DOHH2 (cell line): ENCODE results near the gene OLR1.

Experiments
- H3F3A ChIP-seq: fragments of 200-600 bp; sonication (generic), shearing (Covaris generic); 2 replicates; pipeline ENCODE4 v1.6.0; 2016; ENCODE audit warnings: antibody characterized with exemption, mild to moderate bottlenecking; ENCODE audit not compliant: control insufficient read depth, insufficient read depth
- H3K27ac ChIP-seq: fragments of 200-600 bp; sonication (generic); 2 replicates; pipeline ENCODE4 v1.5.1; 2014; ENCODE audit warnings: low read depth, mild to moderate bottlenecking, low read length, moderate library complexity
- H3K27me3 ChIP-seq: fragments of 200-600 bp; sonication (generic); 2 replicates; pipeline ENCODE4 v1.6.1; 2014; ENCODE audit warnings: mild to moderate bottlenecking, low read length, mixed read lengths; ENCODE audit not compliant: control insufficient read depth
- H3K36me3 ChIP-seq: fragments of 200-600 bp; sonication (generic); 2 replicates; pipeline ENCODE4 v1.6.1; 2014; ENCODE audit warnings: mild to moderate bottlenecking, low read length, moderate library complexity, mixed read lengths; ENCODE audit not compliant: control insufficient read depth
- H3K4me1 ChIP-seq: fragments of 200-600 bp; sonication (generic); 2 replicates; pipeline ENCODE4 v1.6.1; 2014; ENCODE audit warnings: mild to moderate bottlenecking, low read length, mixed read lengths; ENCODE audit not compliant: control insufficient read depth
- H3K4me2 ChIP-seq: fragments of 200-600 bp; sonication (generic); 2 replicates; pipeline ENCODE4 v1.6.0; 2014; ENCODE audit warnings: mild to moderate bottlenecking, low read length, moderate library complexity
- H3K4me3 ChIP-seq: fragments of 200-600 bp; sonication (generic); 2 replicates; pipeline ENCODE4 v1.5.1; 2014; ENCODE audit warnings: mild to moderate bottlenecking, low read length, mixed read lengths
- H3K79me2 ChIP-seq: fragments of 200-600 bp; sonication (generic); 2 replicates; pipeline ENCODE4 v1.6.1; 2014; ENCODE audit warnings: mild to moderate bottlenecking, low read length, mixed read lengths; ENCODE audit not compliant: control insufficient read depth
- H3K9me2 ChIP-seq: fragments of 200-600 bp; sonication (generic); replicated peaks from 2 replicates; pipeline ENCODE4 v1.6.1; 2014; ENCODE audit warnings: mild to moderate bottlenecking, low read length, mixed read lengths; ENCODE audit not compliant: control insufficient read depth
- H3K9me3 ChIP-seq: fragments of 200-600 bp; sonication (generic); 2 replicates; pipeline ENCODE4 v1.6.1; 2014; ENCODE audit warnings: antibody characterized with exemption, low read length, mixed read lengths; ENCODE audit not compliant: control insufficient read depth, insufficient read depth
- H4K20me1 ChIP-seq: fragments of 200-600 bp; sonication (generic); 2 replicates; pipeline ENCODE4 v1.6.0; 2014; ENCODE audit warnings: low read depth, mild to moderate bottlenecking, antibody characterized with exemption, low read length, moderate library complexity; ENCODE audit not compliant: control insufficient read depth, insufficient read depth
- CTCF ChIP-seq: fragments of 200-600 bp; sonication (generic); IDR thresholded peaks from one replicate; pipeline ENCODE4 v1.5.1; 2014; ENCODE audit warnings: antibody characterized with exemption, mild to moderate bottlenecking, low read depth, low read length; ENCODE audit not compliant: poor library complexity, severe bottlenecking
- EZH2phosphoT487 ChIP-seq: fragments of 200-600 bp; sonication (generic); IDR thresholded peaks from 2 replicates; pipeline ENCODE4 v1.6.1; 2017; ENCODE audit warnings: borderline replicate concordance, mild to moderate bottlenecking, antibody characterized with exemption, low read length, moderate library complexity, mixed read lengths

The OLR1 gene

GRCh38 chr12:10160617-10161385 lies 11.1 kb downstream of the OLR1 start:
- peak overlapping the region; percentile 40 for H3K4me2 ChIP-seq
- H3F3A ChIP-seq: peaks cover 8% of the 10 kb centered on the region; the same call in 1 of the 2 replicates
- no peaks in the 10 kb centered on the region for H3K36me3 ChIP-seq
- H4K20me1 ChIP-seq: no peaks in the 10 kb centered on the region
- H3K9me2 ChIP-seq: no peaks in the 10 kb centered on the region
- no peak overlapping the region for H3K27ac ChIP-seq
- H3K27me3 ChIP-seq: no peaks in the 10 kb centered on the region
- peaks cover 49% of the 10 kb centered on the region for H3K4me1 ChIP-seq
- H3K79me2 ChIP-seq: no peaks in the 10 kb centered on the region
- H3K4me3 ChIP-seq: peak overlapping the region; percentile 8; the same call in 1 of the 2 replicates
- no peaks in the 10 kb centered on the region for H3K9me3 ChIP-seq
- TF ChIP-seq EZH2phosphoT487 (no peak), CTCF (no peak)

GRCh38 chr12:10159280-10159679 lies 12.7 kb downstream of the OLR1 start:
- Histone ChIP-seq H3K9me2 (no peaks in the 10 kb centered on the region), H4K20me1 (no peaks in the 10 kb centered on the region), H3K27me3 (no peaks in the 10 kb centered on the region), H3K9me3 (no peaks in the 10 kb centered on the region), H3K4me1 (peaks cover 49% of the 10 kb centered on the region), H3K27ac (peak overlapping the region; percentile 60), H3F3A (peaks cover 8% of the 10 kb centered on the region; the same call in 1 of the 2 replicates), H3K79me2 (no peaks in the 10 kb centered on the region), H3K36me3 (no peaks in the 10 kb centered on the region), H3K4me3 (peak overlapping the region; percentile 50), H3K4me2 (peak overlapping the region; percentile 65)
- TF ChIP-seq CTCF (no peak), EZH2phosphoT487 (no peak)

- H3K4me3 ChIP-seq: peak overlapping the region; percentile 50
- H3K4me2 ChIP-seq: peak overlapping the region; percentile 65
- H3K36me3 ChIP-seq: no peaks in the 10 kb centered on the region
- no peaks in the 10 kb centered on the region for H3K9me2 ChIP-seq
- H3K4me1 ChIP-seq: peaks cover 52% of the 10 kb centered on the region
- no peak for TF ChIP-seq EZH2phosphoT487
- no peak for TF ChIP-seq CTCF
- H4K20me1 ChIP-seq: no peaks in the 10 kb centered on the region
- H3F3A ChIP-seq: peaks cover 8% of the 10 kb centered on the region; the same call in 1 of the 2 replicates
- no peaks in the 10 kb centered on the region for H3K79me2 ChIP-seq
- peaks cover 3% of the 10 kb centered on the region for H3K27me3 ChIP-seq
- H3K9me3 ChIP-seq: no peaks in the 10 kb centered on the region
- H3K27ac ChIP-seq: peak overlapping the region; percentile 60
These were observed 13.5 kb downstream of the OLR1 start for GRCh38 chr12:10158406-10158805.
